H9 (cell line): ENCODE measurements around the gene PHLDA3. TPM values are rescaled to one million over a fixed set of nuclear protein-coding genes. Genes with fewer than 3 reads are reported as not detected.

ENCODE experiments used
- DNase-seq: peaks from one replicate; pipeline ENCODE4 v3.0.0-alpha.2; 2017
- H2AFZ ChIP-seq: one replicate; pipeline ENCODE4 v1.6.1; 2013; ENCODE audit warnings: mild to moderate bottlenecking, low read length, control low read depth, moderate library complexity
- H2AK5ac ChIP-seq: 2 replicates; pipeline ENCODE4 v1.6.1; 2013; ENCODE audit warnings: low read length, control low read depth, mixed read lengths; ENCODE audit not compliant: insufficient read length
- H2BK120ac ChIP-seq: one replicate; pipeline ENCODE4 v1.6.1; 2013; ENCODE audit warnings: low read depth, mild to moderate bottlenecking, low read length, control low read depth, inconsistent platforms; ENCODE audit not compliant: poor library complexity, severe bottlenecking
- H2BK12ac ChIP-seq: 2 replicates; pipeline ENCODE4 v1.6.1; 2013; ENCODE audit warnings: low read length, control low read depth, mixed read lengths, low read depth; ENCODE audit not compliant: insufficient read length
- H2BK15ac ChIP-seq: 2 replicates; pipeline ENCODE4 v1.6.1; 2013; ENCODE audit warnings: low read depth, low read length, control low read depth
- H2BK20ac ChIP-seq: one replicate; pipeline ENCODE4 v1.6.1; 2013; ENCODE audit warnings: low read depth, mild to moderate bottlenecking, low read length, control low read depth, inconsistent platforms; ENCODE audit not compliant: poor library complexity, severe bottlenecking
- H2BK5ac ChIP-seq: 2 replicates; pipeline ENCODE4 v1.6.1; 2013; ENCODE audit warnings: low read length, control low read depth, mixed read lengths; ENCODE audit not compliant: insufficient read length
- H3K14ac ChIP-seq: 2 replicates; pipeline ENCODE4 v1.6.1; 2013; ENCODE audit warnings: low read length, control low read depth; ENCODE audit not compliant: insufficient read depth
- H3K18ac ChIP-seq: 2 replicates; pipeline ENCODE4 v1.6.1; 2013; ENCODE audit warnings: low read depth, mild to moderate bottlenecking, mixed read lengths, low read length, control low read depth; ENCODE audit not compliant: insufficient read length
- H3K23ac ChIP-seq: 2 replicates; pipeline ENCODE4 v1.6.1; 2013; ENCODE audit warnings: low read length, control low read depth, mixed read lengths, low read depth; ENCODE audit not compliant: insufficient read length
- H3K23me2 ChIP-seq: 2 replicates; pipeline ENCODE4 v1.6.1; 2013; ENCODE audit warnings: low read depth, mild to moderate bottlenecking, mixed read lengths, low read length, control low read depth; ENCODE audit not compliant: insufficient read length, poor library complexity, severe bottlenecking
- H3K27ac ChIP-seq: 2 replicates; pipeline ENCODE4 v1.5.1; 2013; ENCODE audit warnings: low read length, control low read depth, mixed read lengths, low read depth; ENCODE audit not compliant: insufficient read length
- H3K27me3 ChIP-seq: 2 replicates; pipeline ENCODE4 v1.6.1; 2013; ENCODE audit warnings: low read length, control low read depth, inconsistent platforms; ENCODE audit not compliant: insufficient read depth
- H3K4ac ChIP-seq: 2 replicates; pipeline ENCODE4 v1.6.1; 2013; ENCODE audit warnings: low read depth, mild to moderate bottlenecking, control low read depth, inconsistent platforms, low read length, moderate library complexity
- H3K4me1 ChIP-seq: 2 replicates; pipeline ENCODE4 v1.6.1; 2013; ENCODE audit warnings: low read length, control low read depth, inconsistent platforms; ENCODE audit not compliant: insufficient read depth
- H3K4me2 ChIP-seq: 2 replicates; pipeline ENCODE4 v1.6.1; 2013; ENCODE audit warnings: low read length, control low read depth, mixed read lengths; ENCODE audit not compliant: insufficient read length, insufficient read depth
- H3K56ac ChIP-seq: 2 replicates; pipeline ENCODE4 v1.6.1; 2013; ENCODE audit warnings: low read depth, mild to moderate bottlenecking, mixed read lengths, low read length, control low read depth; ENCODE audit not compliant: insufficient read length
- H3K79me1 ChIP-seq: 2 replicates; pipeline ENCODE4 v1.6.1; 2013; ENCODE audit warnings: low read depth, mild to moderate bottlenecking, moderate library complexity, low read length, control low read depth, inconsistent platforms; ENCODE audit not compliant: insufficient read depth, poor library complexity, severe bottlenecking
- H3K79me2 ChIP-seq: 2 replicates; pipeline ENCODE4 v1.6.1; 2013; ENCODE audit warnings: low read length, control low read depth, inconsistent platforms; ENCODE audit not compliant: insufficient read depth
- H3K9ac ChIP-seq: 2 replicates; pipeline ENCODE4 v1.6.1; 2013; ENCODE audit warnings: low read length, control low read depth, mixed read lengths; ENCODE audit not compliant: insufficient read length; ENCODE audit errors: extremely low read depth
- H3K9me3 ChIP-seq: one replicate; pipeline ENCODE4 v1.6.1; 2013; ENCODE audit warnings: low read depth, low read length, inconsistent platforms; ENCODE audit not compliant: control insufficient read depth
- H3T11ph ChIP-seq: one replicate; pipeline ENCODE4 v1.6.1; 2013; ENCODE audit warnings: mild to moderate bottlenecking, low read length, control low read depth, inconsistent platforms
- H4K20me1 ChIP-seq: one replicate; pipeline ENCODE4 v1.6.1; 2013; ENCODE audit not compliant: control insufficient read depth, insufficient read length, insufficient read depth
- H4K5ac ChIP-seq: 2 replicates; pipeline ENCODE4 v1.6.1; 2013; ENCODE audit warnings: low read depth, mild to moderate bottlenecking, mixed read lengths, low read length, control low read depth; ENCODE audit not compliant: insufficient read length
- H4K8ac ChIP-seq: replicated peaks from 2 replicates; pipeline ENCODE4 v1.6.1; 2013; ENCODE audit warnings: low read length, control low read depth, mixed read lengths, low read depth; ENCODE audit not compliant: insufficient read length
- H4K91ac ChIP-seq: 2 replicates; pipeline ENCODE4 v1.6.1; 2013; ENCODE audit warnings: low read depth, mild to moderate bottlenecking, moderate library complexity, mixed read lengths, low read length, control low read depth; ENCODE audit not compliant: insufficient read length
- H3K27ac Mint-ChIP-seq, 3 experiments: 2 replicates in 2 of 3; 3 replicates in 1 of 3; pipeline ENCODE4 v1.8.0; 2020 to 2021; ENCODE audit warnings: mixed read lengths in 3 of 3, mild to moderate bottlenecking in 1 of 3, moderate library complexity in 1 of 3
- H3K27me3 Mint-ChIP-seq: 2 replicates; pipeline ENCODE4 v1.8.0; 2021; ENCODE audit warnings: low read depth, mild to moderate bottlenecking, moderate library complexity, mixed read lengths
- H3K36me3 Mint-ChIP-seq, 3 experiments: 2 replicates in 2 of 3; 3 replicates in 1 of 3; pipeline ENCODE4 v1.8.0; 2020 to 2021; ENCODE audit warnings: low read depth in 3 of 3, mixed read lengths in 3 of 3; ENCODE audit not compliant: insufficient read depth in 1 of 3
- H3K4me1 Mint-ChIP-seq, 2 experiments: 2 replicates each; pipeline ENCODE4 v1.8.0; 2020; ENCODE audit warnings: mixed read lengths in 2 of 2
- H3K4me3 Mint-ChIP-seq, 2 experiments: 2 replicates in 1 of 2; 3 replicates in 1 of 2; pipeline ENCODE4 v1.8.0; 2020 to 2021; ENCODE audit warnings: mild to moderate bottlenecking in 2 of 2, mixed read lengths in 2 of 2, moderate library complexity in 1 of 2
- H3K9me3 Mint-ChIP-seq, 2 experiments: 2 replicates in 1 of 2; 3 replicates in 1 of 2; pipeline ENCODE4 v1.8.0; 2020; ENCODE audit warnings: mild to moderate bottlenecking in 2 of 2, mixed read lengths in 2 of 2, moderate library complexity in 1 of 2
- CTCF ChIP-seq: fragments of 200-600 bp; sonication (generic); conservative IDR thresholded peaks from 3 replicates; pipeline ENCODE4 v1.8.0; 2021; ENCODE audit warnings: antibody characterized with exemption, mild to moderate bottlenecking
- WGBS: extraction: QIAGEN DNeasy Blood & Tissue Kit; methylation state at CpG from one replicate; pipeline ENCODE4 v1.1.7; 2013; ENCODE audit warnings: missing lambda C conversion rate, low lambda C conversion rate, mixed read lengths; ENCODE audit not compliant: insufficient read length; ENCODE audit errors: extremely low coverage; 5-methylcytosine and 5-hydroxymethylcytosine counted together
- total RNA-seq: library from RNA; stranded (reverse); gene quantifications from 2 replicates; pipeline ENCODE4 v1.2.1, GENCODE V29; 2021

Gene PHLDA3
- total RNA-seq, 1 experiment from 2014 or later: 53.9 TPM

GRCh38 chr1:201496296-201496690 is 27.3 kb upstream of the PHLDA3 start:
- Histone ChIP-seq H3K9me3 (no peaks in the 10 kb centered on the region), H3K56ac (no peak overlapping the region), H3K79me2 (no peaks in the 10 kb centered on the region), H3K18ac (no peak overlapping the region), H4K91ac (no peak overlapping the region), H3T11ph (no peak overlapping the region), H4K20me1 (no peaks in the 10 kb centered on the region), H4K5ac (no peak overlapping the region), H4K8ac (no peak overlapping the region), H2BK15ac (no peak overlapping the region), H2BK20ac (no peak overlapping the region), H2BK12ac (no peak overlapping the region), H3K27ac (no peak overlapping the region), H3K23me2 (no peaks in the 10 kb centered on the region), H3K14ac (no peak overlapping the region), H3K79me1 (no peaks in the 10 kb centered on the region), H2BK120ac (no peak overlapping the region), H2BK5ac (no peak overlapping the region), H2AK5ac (no peak overlapping the region), H3K23ac (no peak overlapping the region), H3K4me2 (no peak overlapping the region), H3K4ac (no peak overlapping the region), H3K27me3 (no peaks in the 10 kb centered on the region), H3K4me1 (peaks cover 6% of the 10 kb centered on the region), H2AFZ (no peak overlapping the region), H3K9ac (no peak overlapping the region)
- TF ChIP-seq CTCF: no peak
- Mint-ChIP-seq H3K9me3 (peaks cover 3 to 5% of the 10 kb centered on the region in 2 experiments; a peak in 3 of 5 replicates), H3K4me1 (peaks cover 27 to 40% of the 10 kb centered on the region in 2 experiments), H3K36me3 (peaks cover 0 to 4% (median 0%) of the 10 kb centered on the region in 3 experiments; a peak in 2 of 7 replicates), H3K4me3 (no peak overlapping the region), H3K27me3 (no peaks in the 10 kb centered on the region; the same call in 1 of the 2 replicates), H3K27ac (no peak overlapping the region)
- DNase-seq: no peak
- WGBS: no CpG with 5 or more reads among the region's 8 CpGs
